ENCODE measurements around the gene PLSCR1.
"Not testable (repeated sequence)": the region's sequence is repeated elsewhere in the genome, so short reads cannot be mapped to it uniquely, and the experiment has no call there.

GRCh38 chr3:146474976-146475375, 69.4 kb downstream of the PLSCR1 start:
- TF ChIP-seq POLR2A, POU2F2, POLR2AphosphoS5, TAF1, SPI1 (IDR thresholded peaks at IDR 0.05; ENCODE audit: low read depth, low read length): not testable (repeated sequence)
